Measurements from ENCODE around the gene MT1E.

DNA sequence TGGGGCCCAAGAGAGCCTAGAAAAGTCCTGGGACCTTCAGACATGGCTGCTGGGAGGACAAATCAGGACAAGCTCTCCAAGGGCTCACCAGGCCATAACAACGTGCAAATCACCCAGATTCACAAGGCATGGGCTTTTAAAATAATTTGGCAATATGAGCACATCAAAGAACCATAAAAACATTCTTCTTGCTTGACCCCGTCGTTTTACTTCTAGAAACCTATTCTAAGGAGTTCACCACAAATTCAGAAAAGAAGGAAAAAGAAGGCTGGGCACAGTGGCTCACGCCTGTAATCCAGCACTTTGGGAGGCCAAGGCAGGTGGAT is 48.3 kb upstream of the MT1E start:
- TF ChIP-seq, protein P1, sequence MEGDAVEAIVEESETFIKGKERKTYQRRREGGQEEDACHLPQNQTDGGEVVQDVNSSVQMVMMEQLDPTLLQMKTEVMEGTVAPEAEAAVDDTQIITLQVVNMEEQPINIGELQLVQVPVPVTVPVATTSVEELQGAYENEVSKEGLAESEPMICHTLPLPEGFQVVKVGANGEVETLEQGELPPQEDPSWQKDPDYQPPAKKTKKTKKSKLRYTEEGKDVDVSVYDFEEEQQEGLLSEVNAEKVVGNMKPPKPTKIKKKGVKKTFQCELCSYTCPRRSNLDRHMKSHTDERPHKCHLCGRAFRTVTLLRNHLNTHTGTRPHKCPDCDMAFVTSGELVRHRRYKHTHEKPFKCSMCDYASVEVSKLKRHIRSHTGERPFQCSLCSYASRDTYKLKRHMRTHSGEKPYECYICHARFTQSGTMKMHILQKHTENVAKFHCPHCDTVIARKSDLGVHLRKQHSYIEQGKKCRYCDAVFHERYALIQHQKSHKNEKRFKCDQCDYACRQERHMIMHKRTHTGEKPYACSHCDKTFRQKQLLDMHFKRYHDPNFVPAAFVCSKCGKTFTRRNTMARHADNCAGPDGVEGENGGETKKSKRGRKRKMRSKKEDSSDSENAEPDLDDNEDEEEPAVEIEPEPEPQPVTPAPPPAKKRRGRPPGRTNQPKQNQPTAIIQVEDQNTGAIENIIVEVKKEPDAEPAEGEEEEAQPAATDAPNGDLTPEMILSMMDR (IDR thresholded peaks at IDR 0.05) = peak in 1 of 3 experiments; percentile 1
- no peak for TF ChIP-seq POLR2A (IDR thresholded peaks at IDR 0.05)

Measured in testis (tissue), 2 donors.